GM12878 (cell line): ENCODE results near the gene CIPC. TPM values are rescaled to one million over a fixed set of nuclear protein-coding genes. Genes with fewer than 3 reads are reported as not detected.
A peak's percentile ranks its signal among the peaks of the same experiment; 100 is the strongest.

Source experiments
- ATAC-seq: fragments of 200-7000 bp; cut with Tn5 transposase; 3 replicates; pipeline ENCODE4 v1.9.1; 2020; ENCODE audit warnings: mild to moderate bottlenecking, moderate library complexity
- BruUV-seq: library from RNA; stranded (reverse); fragments of 400-500 nt; replicated peaks from 2 replicates; lab custom pipeline; 2021; lab: Mats Ljungman, UMichigan
- CTCF ChIA-PET: fragments of 300-600 bp; sonication (Branson Sonifier 250); formaldehyde crosslinking; extraction: SDS; loops from one replicate; lab custom pipeline; 2021; ENCODE audit warnings: inconsistent platforms; lab: Yijun Ruan, JAX
- POLR2A ChIA-PET: fragments of 350-600 bp; formaldehyde crosslinking; extraction: SDS; loops from one replicate; lab custom pipeline; 2021; ENCODE audit warnings: inconsistent platforms; lab: Charles Lee
- RAD21 ChIA-PET: fragments of 300-600 bp; sonication (Branson Sonifier 250); formaldehyde crosslinking; loops from one replicate; lab custom pipeline; 2023; ENCODE audit warnings: antibody characterized with exemption; ENCODE audit not compliant: unreplicated experiment; lab: Charles Lee
- SMC1A ChIA-PET: fragments of 300-600 bp; sonication (Branson Sonifier 250); formaldehyde crosslinking; loops from one replicate; lab custom pipeline; 2023; ENCODE audit not compliant: unreplicated experiment, uncharacterized antibody; lab: Charles Lee
- DNase-seq: peaks from one replicate; pipeline ENCODE4 v3.0.0-alpha.2; 2011; ENCODE audit warnings: low read depth, low spot score
- FAIRE-seq: peaks from 3 replicates; lab custom pipeline; 2011; peaks lifted over from hg19 to GRCh38; lab: Jason Lieb, UNC
- H2AFZ ChIP-seq: 2 replicates; pipeline ENCODE4 v1.6.0; 2011; ENCODE audit warnings: low read depth, low read length, control low read depth; ENCODE audit not compliant: control insufficient read depth
- H3K27ac ChIP-seq: 2 replicates; pipeline ENCODE4 v1.5.1; 2011; ENCODE audit warnings: control low read depth; ENCODE audit not compliant: control insufficient read depth, insufficient read depth
- H3K27me3 ChIP-seq, 2 experiments: replicated peaks in 1 of 2; 2 replicates each; pipeline versions ENCODE4 v1.6.0 to v1.6.1; 2011; ENCODE audit warnings: low read length in 1 of 2; ENCODE audit not compliant: control insufficient read depth in 2 of 2, insufficient read depth in 2 of 2
- H3K36me3 ChIP-seq, 2 experiments: 2 replicates each; pipeline ENCODE4 v1.5.1; 2011; ENCODE audit warnings: low read length in 1 of 2; ENCODE audit not compliant: control insufficient read depth in 2 of 2, insufficient read depth in 2 of 2
- H3K4me1 ChIP-seq: 2 replicates; pipeline ENCODE4 v1.6.1; 2011; ENCODE audit warnings: mild to moderate bottlenecking, low read length, moderate library complexity, mixed read lengths; ENCODE audit not compliant: control insufficient read depth, insufficient read depth
- H3K4me2 ChIP-seq: 2 replicates; pipeline ENCODE4 v1.6.0; 2011; ENCODE audit warnings: control low read depth; ENCODE audit not compliant: control insufficient read depth, insufficient read depth
- H3K4me3 ChIP-seq: fragments of 200-600 bp; sonication (generic); 2 replicates; pipeline ENCODE4 v1.5.1; 2016
- H3K79me2 ChIP-seq: 2 replicates; pipeline ENCODE4 v1.6.0; 2011; ENCODE audit warnings: low read length; ENCODE audit not compliant: control insufficient read depth, insufficient read depth
- H3K9ac ChIP-seq: 2 replicates; pipeline ENCODE4 v1.8.0; 2011; ENCODE audit warnings: low read length, control low read depth, mixed read lengths; ENCODE audit not compliant: control insufficient read depth, insufficient read depth
- H3K9me3 ChIP-seq: replicated peaks from 3 replicates; pipeline ENCODE4 v1.5.1; 2011; ENCODE audit warnings: mild to moderate bottlenecking, low read length; ENCODE audit not compliant: control insufficient read depth, insufficient read depth
- H4K20me1 ChIP-seq: 2 replicates; pipeline ENCODE4 v1.6.0; 2011; ENCODE audit not compliant: control insufficient read depth, insufficient read depth
- CBX3 ChIP-seq: fragments of 200-600 bp; sonication (generic); IDR thresholded peaks from 2 replicates; pipeline ENCODE4 v1.6.1; 2016; ENCODE audit warnings: low read depth, borderline replicate concordance
- HSF1 ChIP-seq: fragments of 150-350 bp; IDR thresholded peaks from 2 replicates; pipeline ENCODE4 v1.6.1; 2014; ENCODE audit warnings: mild to moderate bottlenecking, low read depth, low read length
- KDM1A ChIP-seq: fragments of 200-600 bp; sonication (generic); IDR thresholded peaks from 2 replicates; pipeline ENCODE4 v1.6.1; 2016; ENCODE audit warnings: borderline replicate concordance
- MTA2 ChIP-seq: fragments of 450-650 bp; IDR thresholded peaks from 2 replicates; pipeline ENCODE4 v1.6.1; 2016; ENCODE audit warnings: low read depth, mild to moderate bottlenecking, moderate library complexity
- MYB ChIP-seq: fragments of 150-350 bp; IDR thresholded peaks from 2 replicates; pipeline ENCODE4 v1.6.1; 2014; ENCODE audit warnings: mild to moderate bottlenecking, low read depth, low read length, borderline replicate concordance
- NFIC ChIP-seq: IDR thresholded peaks from 2 replicates; pipeline ENCODE4 v1.6.1; 2012; ENCODE audit warnings: low read depth, mild to moderate bottlenecking, inconsistent platforms, low read length, moderate library complexity
- PML ChIP-seq: IDR thresholded peaks from 2 replicates; pipeline ENCODE4 v1.6.1; 2012; ENCODE audit warnings: low read length, inconsistent platforms
- ZNF274 ChIP-seq: IDR thresholded peaks from one replicate; pipeline ENCODE4 v1.8.0; 2011; ENCODE audit not compliant: insufficient read length, insufficient read depth
- ZNF622 ChIP-seq: fragments of 450-650 bp; IDR thresholded peaks from 2 replicates; pipeline ENCODE4 v1.6.1; 2017; ENCODE audit warnings: mild to moderate bottlenecking, inconsistent platforms
- WGBS: methylation state at CpG from one replicate; pipeline ENCODE4 v1.1.6; 2016; ENCODE audit warnings: low lambda C conversion rate; ENCODE audit not compliant: insufficient replicate concordance, insufficient coverage; ENCODE audit errors: missing lambda C conversion rate; 5-methylcytosine and 5-hydroxymethylcytosine counted together
- in situ Hi-C: fragments of 300-500 bp; cut with MboI; formaldehyde crosslinking; loops from 9 replicates; pipeline ENCODE4 v1.14.3; 2018; ENCODE audit warnings: mixed read lengths
- intact Hi-C: fragments of 100-400 bp; cut with micrococcal nuclease; formaldehyde crosslinking; loops from one replicate; pipeline ENCODE4 v1.14.2; 2022; ENCODE audit not compliant: unreplicated experiment
- polyA plus RNA-seq, 11 experiments: library from polyadenylated mRNA; depleted of rRNA in 4 of 11; unstranded in 6 of 11; stranded (reverse) in 5 of 11; fragments of >200 nt; fragmentation: Nextera tagmentation in 4 of 11; fragmentation: Illumina TruSeq in 1 of 11; extraction: Ambion mirVana in 4 of 11; extraction: Trizol in 1 of 11; gene quantifications; 1 replicate in 1 of 11; 2 replicates in 10 of 11; pipeline versions ENCODE4 v1.2.1 to v1.2.3, GENCODE V29; 2011 to 2016; ENCODE audit warnings: inconsistent platforms in 2 of 11, missing spikeins in 2 of 11, low read depth in 1 of 11
- total RNA-seq, 4 experiments: library from RNA; depleted of rRNA in 3 of 4; stranded (reverse); fragments of >200 nt in 3 of 4; fragmentation: Illumina TruSeq in 1 of 4; extraction: Trizol in 1 of 4; gene quantifications; 2 replicates each; pipeline versions ENCODE4 v1.2.1 to v1.2.3, GENCODE V29; 2013 to 2021
- TF ChIP-seq, protein P1 (sequence below): IDR thresholded peaks from 2 replicates; pipeline ENCODE4 v1.6.1; 2011; ENCODE audit warnings: mild to moderate bottlenecking, low read depth, low read length, moderate library complexity; ENCODE audit not compliant: insufficient replicate concordance
- TF ChIP-seq, protein P2 (sequence below): fragments of 450-650 bp; formaldehyde crosslinking; IDR thresholded peaks from 2 replicates; pipeline ENCODE4 v1.5.0; 2022; ENCODE audit warnings: mild to moderate bottlenecking, missing genetic modification characterization

The CIPC gene
- total and polyA plus RNA-seq, 10 of the 15 experiments (the other 5 are each of a cell fraction or from before 2014, with no cell fraction given) = 5.6 to 29.5 (median 16.5) TPM

DNA sequence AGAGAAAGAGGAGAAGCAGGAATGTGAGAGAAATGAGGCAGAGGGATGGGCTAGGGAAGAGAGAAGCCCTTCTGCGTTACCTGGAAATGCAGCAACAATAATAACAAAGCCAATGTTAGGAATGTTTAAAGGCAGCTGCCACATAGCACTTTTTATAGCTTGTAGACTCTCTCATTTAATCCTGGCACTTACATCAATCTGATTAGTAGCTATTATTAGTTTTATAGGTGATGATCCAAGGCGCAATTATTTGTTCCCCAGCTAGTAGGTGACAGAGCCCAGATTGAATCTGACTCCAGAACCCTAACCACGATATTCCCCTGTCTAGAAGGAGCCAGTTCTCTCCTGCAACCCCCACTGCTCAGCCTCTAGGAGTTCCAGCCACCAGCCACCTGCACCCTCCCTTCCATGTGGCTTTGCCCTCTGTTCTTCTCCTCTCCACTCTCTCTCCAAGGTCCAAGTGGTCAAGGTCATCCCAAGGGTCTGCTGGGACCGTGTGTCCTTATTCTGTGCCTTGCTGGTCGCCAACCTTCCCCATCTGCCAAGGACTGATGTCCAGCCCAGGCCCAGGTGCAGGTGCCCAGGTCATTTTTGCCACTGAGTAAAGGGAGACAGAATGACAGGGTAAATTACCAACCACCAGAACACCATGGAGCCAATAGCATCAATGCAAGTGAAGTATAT is 29.4 kb upstream of the CIPC start:
- H2AFZ ChIP-seq = 0 out of 2 replicates have a peak overlapping the region, but pooled peaks have one; percentile 13
- POLR2A ChIA-PET = interaction anchor here (0.9 kb wide), 1 partner anchor 155 kb away, joined by 4 read pairs; no protein-coding TSS in a partner anchor
- in situ Hi-C loops = loop anchor here (10.0 kb wide), 3 partner anchors 154 to 354 kb away; no protein-coding TSS in a partner anchor
- no peaks in the 10 kb centered on the region for H3K9me3 ChIP-seq
- DNase-seq (no peak), ATAC-seq (no peak; the same call in 2 of the 3 replicates), FAIRE-seq (no peak)
- 39% methylated on average over 5 of the region's 5 CpGs for WGBS
- TF ChIP-seq, protein P1, sequence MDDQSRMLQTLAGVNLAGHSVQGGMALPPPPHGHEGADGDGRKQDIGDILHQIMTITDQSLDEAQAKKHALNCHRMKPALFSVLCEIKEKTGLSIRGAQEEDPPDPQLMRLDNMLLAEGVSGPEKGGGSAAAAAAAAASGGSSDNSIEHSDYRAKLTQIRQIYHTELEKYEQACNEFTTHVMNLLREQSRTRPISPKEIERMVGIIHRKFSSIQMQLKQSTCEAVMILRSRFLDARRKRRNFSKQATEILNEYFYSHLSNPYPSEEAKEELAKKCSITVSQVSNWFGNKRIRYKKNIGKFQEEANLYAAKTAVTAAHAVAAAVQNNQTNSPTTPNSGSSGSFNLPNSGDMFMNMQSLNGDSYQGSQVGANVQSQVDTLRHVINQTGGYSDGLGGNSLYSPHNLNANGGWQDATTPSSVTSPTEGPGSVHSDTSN = no peak
- TF ChIP-seq NFIC (no peak), KDM1A (no peak), ZNF274 (no peak), ZNF622 (no peak), HSF1 (no peak), CBX3 (no peak), MYB (no peak), PML (no peak), MTA2 (no peak)
- TF ChIP-seq, protein P2, sequence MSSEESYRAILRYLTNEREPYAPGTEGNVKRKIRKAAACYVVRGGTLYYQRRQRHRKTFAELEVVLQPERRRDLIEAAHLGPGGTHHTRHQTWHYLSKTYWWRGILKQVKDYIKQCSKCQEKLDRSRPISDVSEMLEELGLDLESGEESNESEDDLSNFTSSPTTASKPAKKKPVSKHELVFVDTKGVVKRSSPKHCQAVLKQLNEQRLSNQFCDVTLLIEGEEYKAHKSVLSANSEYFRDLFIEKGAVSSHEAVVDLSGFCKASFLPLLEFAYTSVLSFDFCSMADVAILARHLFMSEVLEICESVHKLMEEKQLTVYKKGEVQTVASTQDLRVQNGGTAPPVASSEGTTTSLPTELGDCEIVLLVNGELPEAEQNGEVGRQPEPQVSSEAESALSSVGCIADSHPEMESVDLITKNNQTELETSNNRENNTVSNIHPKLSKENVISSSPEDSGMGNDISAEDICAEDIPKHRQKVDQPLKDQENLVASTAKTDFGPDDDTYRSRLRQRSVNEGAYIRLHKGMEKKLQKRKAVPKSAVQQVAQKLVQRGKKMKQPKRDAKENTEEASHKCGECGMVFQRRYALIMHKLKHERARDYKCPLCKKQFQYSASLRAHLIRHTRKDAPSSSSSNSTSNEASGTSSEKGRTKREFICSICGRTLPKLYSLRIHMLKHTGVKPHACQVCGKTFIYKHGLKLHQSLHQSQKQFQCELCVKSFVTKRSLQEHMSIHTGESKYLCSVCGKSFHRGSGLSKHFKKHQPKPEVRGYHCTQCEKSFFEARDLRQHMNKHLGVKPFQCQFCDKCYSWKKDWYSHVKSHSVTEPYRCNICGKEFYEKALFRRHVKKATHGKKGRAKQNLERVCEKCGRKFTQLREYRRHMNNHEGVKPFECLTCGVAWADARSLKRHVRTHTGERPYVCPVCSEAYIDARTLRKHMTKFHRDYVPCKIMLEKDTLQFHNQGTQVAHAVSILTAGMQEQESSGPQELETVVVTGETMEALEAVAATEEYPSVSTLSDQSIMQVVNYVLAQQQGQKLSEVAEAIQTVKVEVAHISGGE (CRISPR knock-in tag) = no peak
- intact Hi-C loops = loop anchor here (1.0 to 2.0 kb wide), 2 partner anchors 192 to 358 kb away; no protein-coding TSS in a partner anchor
- no peak overlapping the region for H3K4me3 ChIP-seq
- H4K20me1 ChIP-seq = no peaks in the 10 kb centered on the region
- SMC1A ChIA-PET = interaction anchor here (0.7 to 9.6 kb wide), 29 partner anchors 8 to 358 kb away, joined by 3 to 370 read pairs (median 5); partner anchors contain the start of gene IRF2BPL
- peaks cover 0 to 10% of the 10 kb centered on the region in 2 experiments; a peak in 2 of 4 replicates for H3K27me3 ChIP-seq
- CTCF ChIA-PET = interaction anchor here (0.6 to 20.7 kb wide), 39 partner anchors 8 to 359 kb away, joined by 3 to 848 read pairs (median 4); partner anchors contain the start of gene CIPC
- no peak overlapping the region for H3K4me2 ChIP-seq
- H3K4me1 ChIP-seq = peaks cover 14% of the 10 kb centered on the region
- no peaks in the 10 kb centered on the region for H3K79me2 ChIP-seq
- no peak overlapping the region for H3K9ac ChIP-seq
- H3K36me3 ChIP-seq = no peaks in the 10 kb centered on the region
- H3K27ac ChIP-seq = no peak overlapping the region
- no TSS peak for BruUV-seq
- RAD21 ChIA-PET = interaction anchor here (0.7 to 15.5 kb wide), 20 partner anchors 8 to 257 kb away, joined by 3 to 498 read pairs (median 6); partner anchors contain the start of gene CIPC
